ENCODE results near the gene MRPL23. TPM values are rescaled to one million over a fixed set of nuclear protein-coding genes. Genes with fewer than 3 reads are reported as not detected.

MRPL23 gene
- total and polyA plus RNA-seq, 12 donors: 52.2 to 1,024 (median 184) TPM

DNA sequence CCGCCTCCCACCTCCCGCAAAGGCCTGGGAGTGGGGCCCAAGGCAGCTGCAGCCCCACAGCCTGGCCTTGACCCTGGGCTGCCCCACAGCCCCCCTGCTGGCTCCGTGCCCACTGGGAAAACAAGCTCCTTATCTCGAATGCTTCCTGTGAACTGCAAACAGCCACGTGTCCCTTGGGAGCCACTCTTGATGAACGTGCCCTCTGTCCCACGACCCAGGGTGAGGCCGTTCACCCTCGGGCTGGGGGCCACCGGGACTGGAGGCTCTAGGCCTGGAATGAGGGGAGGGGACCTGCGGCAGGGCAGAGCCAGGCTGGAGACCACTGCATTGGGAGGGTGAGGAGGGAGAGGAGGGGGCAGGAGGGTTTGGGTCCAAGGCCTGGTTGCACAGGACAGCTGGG, 41.0 kb downstream of the MRPL23 start:
- H3K27me3 ChIP-seq: no peaks in the 10 kb centered on the region
- no peaks in the 10 kb centered on the region for H3K4me1 ChIP-seq (replicated peaks in 1 of 2)
- no peaks in the 10 kb centered on the region for H3K9me3 ChIP-seq (replicated peaks in 1 of 3)
- no peaks in the 10 kb centered on the region for H3K36me3 ChIP-seq (replicated peaks in 1 of 2)
- peak overlapping the region in 1 of 5 donors; percentile 73 for H3K27ac ChIP-seq
- DNase-seq: no peak
- TF ChIP-seq POLR2A (IDR thresholded peaks at IDR 0.05): no peak
- TF ChIP-seq, protein P1, sequence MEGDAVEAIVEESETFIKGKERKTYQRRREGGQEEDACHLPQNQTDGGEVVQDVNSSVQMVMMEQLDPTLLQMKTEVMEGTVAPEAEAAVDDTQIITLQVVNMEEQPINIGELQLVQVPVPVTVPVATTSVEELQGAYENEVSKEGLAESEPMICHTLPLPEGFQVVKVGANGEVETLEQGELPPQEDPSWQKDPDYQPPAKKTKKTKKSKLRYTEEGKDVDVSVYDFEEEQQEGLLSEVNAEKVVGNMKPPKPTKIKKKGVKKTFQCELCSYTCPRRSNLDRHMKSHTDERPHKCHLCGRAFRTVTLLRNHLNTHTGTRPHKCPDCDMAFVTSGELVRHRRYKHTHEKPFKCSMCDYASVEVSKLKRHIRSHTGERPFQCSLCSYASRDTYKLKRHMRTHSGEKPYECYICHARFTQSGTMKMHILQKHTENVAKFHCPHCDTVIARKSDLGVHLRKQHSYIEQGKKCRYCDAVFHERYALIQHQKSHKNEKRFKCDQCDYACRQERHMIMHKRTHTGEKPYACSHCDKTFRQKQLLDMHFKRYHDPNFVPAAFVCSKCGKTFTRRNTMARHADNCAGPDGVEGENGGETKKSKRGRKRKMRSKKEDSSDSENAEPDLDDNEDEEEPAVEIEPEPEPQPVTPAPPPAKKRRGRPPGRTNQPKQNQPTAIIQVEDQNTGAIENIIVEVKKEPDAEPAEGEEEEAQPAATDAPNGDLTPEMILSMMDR (IDR thresholded peaks at IDR 0.05): no peak
- intact Hi-C loops (cut with DNase I): no loop called here
- no CpG with 5 or more reads among the region's 11 CpGs for WGBS, 4 donors
- no peak overlapping the region for H3K4me3 ChIP-seq

- Histone ChIP-seq H3K4me1 (replicated peaks in 1 of 2) (no peaks in the 10 kb centered on the region), H3K9me3 (replicated peaks in 1 of 3) (no peaks in the 10 kb centered on the region), H3K27ac (peak overlapping the region in 1 of 5 donors; percentile 73), H3K27me3 (no peaks in the 10 kb centered on the region), H3K36me3 (replicated peaks in 1 of 2) (no peaks in the 10 kb centered on the region), H3K4me3 (no peak overlapping the region)
- peak in 5 of 7 donors; percentile 10 to 60 (median 25) for DNase-seq
- intact Hi-C loops (cut with DNase I): no loop called here
- 68 to 76% methylated on average over 7 to 10 of the region's 24 CpGs; no CpG with 5 or more reads in 2 of the 4 donors for WGBS, 4 donors
- TF ChIP-seq, protein P1 (IDR thresholded peaks at IDR 0.05): no peak
- no peak for TF ChIP-seq POLR2A (IDR thresholded peaks at IDR 0.05)
Measured at GRCh38 chr11:1988667-1989317, 41.7 kb downstream of the MRPL23 start.

GRCh38 chr11:1989953-1990352, 42.8 kb downstream of the MRPL23 start:
- intact Hi-C loops (cut with DNase I): no loop called here
- no peaks in the 10 kb centered on the region for H3K27me3 ChIP-seq
- TF ChIP-seq POLR2A (IDR thresholded peaks at IDR 0.05): no peak
- TF ChIP-seq, protein P1 (IDR thresholded peaks at IDR 0.05): no peak
- WGBS, 4 donors: no CpG with 5 or more reads among the region's 15 CpGs
- no peak for DNase-seq
- H3K9me3 ChIP-seq (replicated peaks in 1 of 3): no peaks in the 10 kb centered on the region
- no peaks in the 10 kb centered on the region for H3K36me3 ChIP-seq (replicated peaks in 1 of 2)
- H3K4me1 ChIP-seq (replicated peaks in 1 of 2): no peaks in the 10 kb centered on the region
- H3K4me3 ChIP-seq: no peak overlapping the region
- no peak overlapping the region for H3K27ac ChIP-seq

- intact Hi-C loops (cut with DNase I): no loop called here
- no peaks in the 10 kb centered on the region for H3K4me1 ChIP-seq (replicated peaks in 1 of 2)
- no peak overlapping the region for H3K27ac ChIP-seq
- H3K27me3 ChIP-seq: no peaks in the 10 kb centered on the region
- WGBS, 4 donors: no CpG with 5 or more reads among the region's 29 CpGs
- H3K36me3 ChIP-seq (replicated peaks in 1 of 2): no peaks in the 10 kb centered on the region
- DNase-seq: no peak
- TF ChIP-seq POLR2A (IDR thresholded peaks at IDR 0.05): no peak
- TF ChIP-seq, protein P1 (IDR thresholded peaks at IDR 0.05): no peak
- no peak overlapping the region for H3K4me3 ChIP-seq
- no peaks in the 10 kb centered on the region for H3K9me3 ChIP-seq (replicated peaks in 1 of 3)
Measured at GRCh38 chr11:1990872-1991578, 43.9 kb downstream of the MRPL23 start.

Data from adrenal gland (tissue), 12 donors.